Ureter (tissue), 1 donor: ENCODE results near the gene NFX1. TPM values are rescaled to one million over a fixed set of nuclear protein-coding genes. Genes with fewer than 3 reads are reported as not detected.
"Not testable (repeated sequence)": the region's sequence is repeated elsewhere in the genome, so short reads cannot be mapped to it uniquely, and the experiment has no call there.

Experiments used
- DNase-seq: peaks from one replicate; pipeline ENCODE4 v3.0.0-alpha.2; 2020; ENCODE audit warnings: low spot score
- total RNA-seq: library from RNA; stranded (reverse); gene quantifications from one replicate; pipeline ENCODE4 v1.2.4, GENCODE V29; 2023
- donor health status: DM: yes; HTN: yes; CAD: no.

The NFX1 gene
- total RNA-seq, 1 donor from 2014 or later: 50.9 TPM

DNA sequence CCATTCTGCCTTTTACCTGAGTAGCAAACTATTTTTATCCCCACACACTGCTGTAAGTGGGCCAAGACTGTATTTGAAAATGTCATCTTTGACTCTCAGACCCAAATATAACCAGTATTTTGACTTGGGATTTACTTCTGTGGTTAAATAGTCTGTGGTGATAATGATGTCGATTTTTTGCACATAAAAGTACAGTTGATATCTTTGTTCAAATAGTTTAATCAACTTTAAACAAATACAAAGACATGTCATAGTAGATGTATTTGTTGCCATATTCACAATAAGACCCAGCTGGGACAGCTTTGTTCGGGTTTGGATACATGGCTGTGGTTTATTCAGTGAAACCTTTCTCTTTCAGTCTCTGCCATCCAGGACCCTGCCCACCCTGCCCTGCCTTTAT is 20.4 kb downstream of the NFX1 start:
- no peak for DNase-seq

DNA sequence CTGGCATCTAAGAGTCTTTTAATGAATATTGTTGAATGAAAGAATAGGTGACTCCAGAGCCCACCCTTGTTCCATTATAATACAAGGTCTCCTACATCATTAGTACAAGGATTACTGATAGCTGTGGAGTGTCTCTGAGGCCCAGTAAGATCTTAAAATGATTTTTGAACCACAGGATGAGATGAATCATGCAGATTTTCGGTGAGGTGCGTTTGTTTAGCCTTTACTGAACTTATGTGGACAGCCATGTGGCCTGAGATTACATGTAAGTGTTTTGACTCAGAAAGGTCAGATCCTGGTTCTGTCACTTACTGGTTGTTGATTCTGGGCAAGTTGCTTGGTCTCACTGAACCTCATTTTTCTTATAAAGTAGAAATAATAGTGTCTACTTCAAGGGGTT is 21.6 kb downstream of the NFX1 start:
- DNase-seq: no peak

DNA sequence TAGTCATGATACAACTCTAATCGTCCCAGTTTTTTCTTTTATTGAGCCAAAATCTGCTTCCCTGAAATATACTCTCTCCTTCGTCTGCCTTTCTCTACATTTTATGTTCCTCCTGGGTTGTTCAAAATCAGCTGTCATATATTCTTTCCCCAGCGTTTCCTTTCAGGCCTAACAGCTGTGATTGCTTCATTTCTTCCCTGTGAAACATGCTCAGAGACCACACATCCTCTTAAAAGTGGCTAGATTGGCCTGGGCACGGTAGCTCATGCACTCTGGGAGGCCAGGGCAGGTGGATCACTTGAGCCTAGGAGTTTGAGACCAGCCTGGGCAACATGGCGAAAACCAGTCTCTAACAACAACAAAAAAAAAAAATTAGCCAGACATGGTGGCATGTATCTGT is 25.1 kb downstream of the NFX1 start:
- no peak for DNase-seq

DNA sequence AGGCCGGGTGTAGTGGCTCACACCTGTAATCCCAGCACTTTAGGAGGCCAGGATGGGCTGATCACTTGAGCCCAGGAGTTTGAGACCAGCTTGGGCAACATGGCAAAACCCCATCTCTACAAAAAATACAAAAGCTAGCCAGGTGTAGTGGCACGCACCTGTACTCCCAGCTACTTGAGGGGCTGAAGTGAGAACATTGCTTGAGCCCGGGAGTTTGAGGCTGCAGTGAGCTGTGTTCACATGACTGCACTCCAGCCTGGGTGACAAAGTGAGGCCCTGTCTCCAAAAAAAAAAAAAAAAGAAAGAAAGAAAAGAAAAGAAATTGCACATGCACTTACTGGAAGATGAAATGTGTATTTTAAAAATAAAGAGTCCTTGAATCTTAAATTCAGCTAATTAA is 26.8 kb downstream of the NFX1 start:
- not testable (repeated sequence) for DNase-seq

DNA sequence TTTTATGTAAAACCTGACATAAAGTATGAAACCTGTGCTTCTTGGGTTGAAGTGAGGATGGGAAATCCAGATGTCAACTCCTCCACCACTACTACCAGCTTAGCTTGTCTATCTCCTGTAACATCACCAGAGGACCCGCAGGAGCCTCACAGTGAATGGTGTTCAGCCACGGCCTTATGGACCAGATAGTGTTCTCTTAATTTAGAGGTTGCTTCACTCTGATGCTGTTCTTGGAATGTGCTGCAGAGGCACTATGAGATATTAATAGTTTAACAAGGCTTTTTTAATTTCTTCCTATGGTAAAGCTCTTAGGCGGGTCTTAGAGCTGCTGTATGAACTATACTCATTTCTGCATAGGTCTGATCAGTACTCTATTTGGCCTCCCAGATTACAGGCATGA is 27.9 kb downstream of the NFX1 start:
- DNase-seq: no peak

DNA sequence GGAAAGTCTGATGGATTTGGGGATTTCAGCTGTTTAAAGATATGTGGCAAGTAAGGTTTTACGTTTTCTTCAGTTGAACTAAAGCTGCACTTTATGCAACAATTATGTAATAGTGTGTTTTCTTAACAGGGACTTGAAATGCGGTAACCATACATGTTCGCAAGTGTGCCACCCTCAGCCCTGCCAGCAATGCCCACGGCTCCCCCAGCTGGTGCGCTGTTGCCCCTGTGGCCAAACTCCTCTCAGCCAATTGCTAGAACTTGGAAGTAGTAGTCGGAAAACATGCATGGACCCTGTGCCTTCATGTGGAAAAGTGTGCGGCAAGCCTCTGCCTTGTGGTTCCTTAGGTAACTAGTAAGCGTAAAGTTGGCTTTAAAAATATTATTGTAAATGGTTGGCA is 28.5 kb downstream of the NFX1 start:
- DNase-seq: no peak

DNA sequence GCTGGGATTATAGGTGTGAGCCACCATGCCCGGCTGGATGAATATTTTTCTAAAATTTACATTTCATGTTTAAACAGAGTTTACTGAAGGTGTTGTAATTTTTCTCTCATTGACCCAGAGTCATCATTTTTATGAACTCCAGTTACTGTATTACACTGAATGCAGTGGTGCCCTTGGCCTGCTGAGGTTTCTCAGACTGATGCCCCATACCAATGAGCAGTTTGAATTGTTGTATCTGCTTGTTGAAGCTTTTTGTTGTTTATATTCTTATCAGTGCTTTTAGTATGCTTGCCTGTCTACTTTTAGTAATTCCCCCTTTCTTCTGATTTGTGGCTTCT is 29.9 kb downstream of the NFX1 start:
- no peak for DNase-seq

DNA sequence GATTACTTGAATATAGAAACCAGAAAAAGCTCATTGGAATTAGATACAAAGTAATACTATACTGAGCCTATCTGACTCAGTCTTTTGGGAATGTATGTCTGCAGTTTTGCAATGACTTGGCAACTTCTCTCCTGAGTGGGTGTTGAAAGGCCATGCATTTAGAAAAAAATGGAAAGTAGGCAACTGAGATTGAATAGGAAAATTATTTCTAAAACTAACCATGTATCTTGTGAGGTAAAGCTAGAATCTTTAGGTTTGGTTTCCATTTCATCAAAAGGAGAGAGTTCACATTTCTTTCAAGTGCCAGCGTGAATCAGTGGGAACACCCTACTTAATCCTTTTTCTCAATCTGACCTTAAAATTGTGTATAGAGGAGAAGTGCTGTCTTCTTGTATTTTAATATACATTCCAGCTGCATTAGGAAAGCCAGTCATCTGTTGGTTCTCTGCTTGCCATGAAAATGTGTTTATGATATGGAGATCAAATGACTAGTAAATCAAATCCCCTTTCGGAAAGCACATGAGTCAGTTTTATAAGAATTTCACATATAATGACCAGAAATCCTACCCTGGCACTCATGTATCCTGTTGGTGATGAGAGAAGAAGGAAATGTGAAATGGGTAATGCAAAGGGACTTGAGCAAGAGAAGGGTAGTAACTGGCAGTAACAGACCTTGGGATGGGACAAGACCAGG is 30.4 kb downstream of the NFX1 start:
- no peak for DNase-seq

DNA sequence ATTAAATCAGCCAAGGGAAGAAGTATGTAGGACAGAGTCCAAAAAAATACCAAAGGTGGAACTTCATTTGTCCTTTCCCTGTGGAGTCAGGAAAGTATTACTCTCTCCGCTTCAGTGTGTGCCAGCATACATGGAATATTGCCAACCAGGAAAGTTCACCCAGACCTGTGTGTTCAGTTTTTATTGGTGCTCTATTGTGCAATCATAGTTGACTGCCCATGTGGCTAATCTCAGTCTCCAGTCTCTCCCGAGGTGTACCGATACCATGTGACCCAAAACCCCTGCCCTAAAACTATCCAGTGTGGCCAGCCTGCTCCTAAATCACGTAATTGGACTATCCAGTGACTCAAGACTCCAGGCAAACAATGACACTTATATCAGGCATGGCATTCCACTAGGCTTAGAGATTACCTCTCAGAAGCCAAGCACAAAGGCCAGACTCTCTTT is 38.8 kb downstream of the NFX1 start:
- DNase-seq: peak; percentile 87

DNA sequence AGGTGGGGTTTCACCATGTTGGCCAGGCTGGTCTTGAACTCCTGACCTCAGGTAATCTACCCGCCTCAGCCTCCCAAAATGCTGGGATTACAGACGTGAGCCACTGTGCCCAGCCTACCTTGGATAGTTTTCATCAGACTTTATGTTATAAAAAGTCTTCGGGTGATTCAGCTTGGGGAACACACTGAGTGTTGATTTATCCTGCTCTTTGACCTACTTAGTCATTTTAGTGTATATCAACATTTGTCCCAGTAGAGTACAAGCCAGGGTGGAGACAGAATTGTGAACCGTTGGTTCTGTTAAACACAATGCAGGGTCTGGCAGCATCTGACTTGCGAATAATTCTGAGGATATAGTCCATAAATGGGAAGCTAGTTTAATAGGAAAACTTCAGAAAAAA is 39.7 kb downstream of the NFX1 start:
- no peak for DNase-seq

DNA sequence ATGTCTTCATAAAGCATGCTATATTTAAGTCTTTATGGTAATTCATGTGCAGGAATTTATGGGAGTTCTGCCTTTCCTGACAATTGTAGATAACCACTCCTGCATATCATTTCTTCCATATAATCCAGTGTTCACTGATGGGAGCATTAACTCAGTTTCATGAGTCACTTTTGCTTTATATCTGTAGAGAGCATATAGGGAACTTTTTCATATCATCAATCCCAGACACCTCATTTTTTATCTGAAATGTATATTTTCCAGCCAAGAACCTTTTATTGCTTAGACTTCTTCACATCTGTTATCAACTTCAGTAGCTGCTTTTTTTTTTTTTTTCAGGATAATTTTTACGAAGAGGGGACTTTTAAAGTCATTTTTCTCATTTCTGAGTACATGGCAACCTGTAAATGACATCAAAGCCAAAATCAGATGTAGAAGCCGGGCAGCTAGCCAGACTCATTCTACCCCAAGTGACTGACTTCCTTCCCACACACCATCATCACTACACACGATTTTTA is 41.1 kb downstream of the NFX1 start:
- no peak for DNase-seq

DNA sequence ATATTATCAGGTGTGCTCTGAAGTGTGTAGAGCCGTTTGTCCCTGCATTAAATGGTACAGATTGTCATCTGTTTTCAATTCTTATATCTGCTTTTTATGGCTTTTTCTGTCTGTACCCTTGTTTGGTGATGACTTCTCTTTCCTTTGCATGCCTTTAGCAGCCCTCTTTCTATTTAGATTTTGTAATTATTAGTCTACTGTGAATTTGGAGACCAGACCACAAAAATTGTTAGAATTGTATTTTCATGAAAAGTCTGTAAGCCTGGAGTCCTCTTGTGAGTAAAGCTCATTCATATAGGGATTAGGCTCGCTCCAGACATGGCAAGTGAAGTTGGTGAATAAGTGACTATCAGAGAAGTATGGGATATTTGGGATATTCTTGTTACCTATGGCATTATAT is 41.7 kb downstream of the NFX1 start:
- no peak for DNase-seq

DNA sequence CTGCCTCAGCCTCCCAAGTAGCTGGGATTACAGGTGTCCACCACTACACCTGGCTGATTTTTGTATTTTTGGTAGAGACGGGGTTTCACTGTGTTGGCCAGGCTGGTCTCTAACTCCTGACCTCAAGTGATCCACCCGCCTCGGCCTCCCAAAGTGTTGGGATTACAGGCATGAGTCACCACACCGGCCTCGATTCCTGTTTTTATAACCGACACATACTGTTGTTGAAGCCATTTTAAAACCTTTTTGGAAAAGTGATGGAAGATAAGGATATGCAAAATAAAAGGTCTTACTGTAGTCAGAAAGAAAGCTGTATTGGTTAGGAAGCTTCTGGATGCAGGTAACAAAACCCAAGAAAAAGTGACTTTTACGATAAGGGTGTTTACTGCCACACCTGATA is 42.6 kb downstream of the NFX1 start:
- DNase-seq: not testable (repeated sequence)

DNA sequence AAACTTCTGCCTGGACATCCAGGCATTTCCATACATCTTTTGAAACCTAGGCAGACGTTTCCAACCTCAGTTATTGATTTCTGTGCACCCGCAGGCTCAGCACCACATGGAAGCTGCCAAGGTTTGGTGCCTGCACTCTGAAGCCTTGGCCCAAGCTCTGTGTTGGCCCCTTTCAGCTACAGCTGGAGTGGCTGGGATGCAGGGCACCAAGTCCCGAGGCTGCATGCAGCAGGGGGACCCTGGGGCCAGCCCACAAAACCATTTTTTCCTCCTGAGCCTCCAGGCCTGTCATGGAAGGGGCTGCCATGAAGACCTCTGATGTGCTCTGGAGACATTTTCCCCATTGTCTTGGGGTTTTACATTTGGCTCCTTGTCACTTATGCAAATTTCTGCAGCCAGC is 49.9 kb downstream of the NFX1 start:
- DNase-seq: no peak

DNA sequence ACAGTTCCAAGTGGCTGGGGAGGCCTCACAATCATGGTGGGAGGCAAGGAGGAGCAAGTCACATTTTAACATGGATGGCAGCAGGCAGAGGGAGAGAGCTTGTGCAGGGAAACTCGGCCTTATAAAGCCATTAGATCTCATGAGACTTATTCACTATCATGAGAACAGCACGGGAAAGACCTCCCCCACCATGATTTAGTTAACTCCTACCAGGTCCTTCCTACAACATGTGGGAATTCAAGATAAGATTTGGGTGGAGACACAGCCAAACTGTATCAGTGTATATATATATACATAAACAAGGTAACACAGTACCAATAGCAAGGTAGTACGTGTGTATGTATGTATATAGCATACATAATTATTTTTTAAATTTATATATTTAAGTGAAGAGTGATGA is 50.9 kb downstream of the NFX1 start:
- DNase-seq: no peak

DNA sequence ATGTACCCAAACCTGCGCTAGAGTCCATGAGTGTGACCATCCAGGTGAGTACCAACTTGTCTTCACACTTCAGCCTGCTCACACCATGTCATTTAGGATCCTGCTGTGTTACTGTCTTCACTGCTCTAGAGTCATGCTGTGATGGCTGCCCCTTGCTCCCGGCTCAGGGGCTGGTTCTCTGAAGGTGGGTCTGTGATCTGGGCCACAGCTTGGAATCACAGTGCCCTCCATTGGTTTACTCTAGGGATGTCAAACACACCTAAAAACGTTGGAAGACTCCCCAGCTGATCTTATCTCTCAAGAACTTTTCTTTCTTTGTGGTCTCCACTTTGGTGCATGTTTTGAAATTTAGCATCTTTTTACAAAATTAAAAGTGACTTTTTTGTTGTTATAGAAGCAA is 53.8 kb downstream of the NFX1 start:
- DNase-seq: no peak

DNA sequence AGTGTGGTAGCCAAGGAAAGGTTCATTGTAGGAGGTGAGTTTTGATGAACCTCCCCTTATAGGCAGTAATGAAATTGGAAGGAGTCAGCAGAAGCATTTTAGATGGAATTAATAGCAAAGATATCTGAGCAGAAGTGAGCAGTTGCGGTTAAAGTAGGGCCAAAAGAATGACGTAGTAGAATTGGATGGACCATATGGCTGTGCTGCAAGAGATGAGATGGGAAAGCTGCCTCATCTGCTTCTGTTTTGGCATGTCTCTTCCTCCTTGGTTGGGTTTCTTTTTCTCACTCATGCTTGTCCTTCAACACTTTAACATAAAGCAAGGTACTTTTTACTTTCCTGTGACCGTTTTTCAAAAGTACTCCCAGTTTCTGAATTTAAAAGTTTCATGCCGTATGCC is 56.2 kb downstream of the NFX1 start:
- no peak for DNase-seq

DNA sequence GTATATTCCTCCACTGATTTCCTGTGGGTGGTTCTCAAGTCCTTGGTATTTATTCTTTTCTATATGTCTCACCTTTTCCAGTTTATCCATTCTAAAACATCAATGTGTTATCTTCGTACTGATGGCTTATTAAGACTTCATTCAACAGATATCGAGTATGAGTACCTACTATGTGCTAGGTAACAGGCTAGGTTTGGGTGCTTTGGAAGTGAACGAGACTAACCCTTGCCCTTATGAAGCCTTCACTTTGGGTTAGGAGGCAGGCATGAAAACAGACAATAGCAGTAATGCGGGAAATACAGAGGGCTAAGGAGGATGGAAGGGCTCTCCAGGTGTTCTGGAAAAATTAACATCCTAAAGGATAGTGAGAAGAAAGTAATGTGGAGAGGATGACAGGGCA is 58.7 kb downstream of the NFX1 start:
- DNase-seq: no peak

DNA sequence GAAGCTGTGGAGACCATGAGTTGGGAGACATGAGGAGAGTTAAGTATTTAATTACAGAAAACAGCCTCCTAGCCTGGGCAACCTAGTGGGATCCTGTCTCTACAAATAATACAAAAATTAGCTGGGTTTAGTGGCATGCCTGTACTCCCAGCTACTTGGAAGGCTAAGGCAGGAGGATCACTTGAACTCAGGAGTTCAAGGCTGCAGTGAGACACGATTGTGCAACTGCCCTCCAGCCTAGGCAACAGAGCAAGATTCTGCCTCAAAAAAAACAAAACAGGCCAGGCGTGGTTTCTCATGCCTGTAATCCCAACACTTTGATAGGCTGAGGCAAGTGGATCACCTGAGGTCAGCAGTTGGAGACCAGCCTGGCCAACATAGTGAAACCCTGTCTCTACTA is 59.4 kb downstream of the NFX1 start:
- no peak for DNase-seq

DNA sequence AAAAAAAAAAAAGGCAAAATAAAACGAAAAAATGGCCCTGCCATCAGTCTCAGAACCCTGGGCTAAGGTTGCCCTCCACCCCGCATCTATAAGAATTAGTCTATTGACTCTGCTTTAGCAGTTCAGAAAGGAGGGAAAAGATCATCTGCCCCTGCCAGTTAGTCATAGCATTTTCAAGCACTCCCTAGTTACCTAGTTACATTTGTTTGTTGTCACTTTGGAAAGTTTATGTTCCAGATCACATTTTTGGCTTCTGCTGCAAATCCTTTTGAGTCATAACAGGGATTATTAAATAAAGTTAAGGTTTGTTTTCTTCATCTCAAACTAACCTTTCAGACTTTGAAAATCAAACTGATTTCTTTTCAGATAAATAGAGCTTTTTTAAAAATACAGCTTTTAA is 60.0 kb downstream of the NFX1 start:
- no peak for DNase-seq

DNA sequence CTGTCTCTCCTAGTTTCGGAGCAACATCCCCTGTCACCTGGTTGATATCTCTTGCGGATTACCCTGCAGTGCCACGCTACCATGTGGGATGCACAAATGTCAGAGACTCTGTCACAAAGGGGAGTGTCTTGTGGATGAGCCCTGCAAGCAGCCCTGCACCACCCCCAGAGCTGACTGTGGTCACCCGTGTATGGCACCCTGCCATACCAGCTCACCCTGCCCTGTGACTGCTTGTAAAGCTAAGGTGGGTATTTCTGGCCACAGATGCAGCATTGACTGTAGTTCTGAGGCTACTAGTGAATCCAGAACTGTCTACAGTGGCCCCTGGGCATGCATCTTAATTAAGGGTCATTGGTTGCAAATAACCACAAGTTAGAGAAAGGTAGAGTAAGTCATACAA is 61.2 kb downstream of the NFX1 start:
- DNase-seq: no peak

DNA sequence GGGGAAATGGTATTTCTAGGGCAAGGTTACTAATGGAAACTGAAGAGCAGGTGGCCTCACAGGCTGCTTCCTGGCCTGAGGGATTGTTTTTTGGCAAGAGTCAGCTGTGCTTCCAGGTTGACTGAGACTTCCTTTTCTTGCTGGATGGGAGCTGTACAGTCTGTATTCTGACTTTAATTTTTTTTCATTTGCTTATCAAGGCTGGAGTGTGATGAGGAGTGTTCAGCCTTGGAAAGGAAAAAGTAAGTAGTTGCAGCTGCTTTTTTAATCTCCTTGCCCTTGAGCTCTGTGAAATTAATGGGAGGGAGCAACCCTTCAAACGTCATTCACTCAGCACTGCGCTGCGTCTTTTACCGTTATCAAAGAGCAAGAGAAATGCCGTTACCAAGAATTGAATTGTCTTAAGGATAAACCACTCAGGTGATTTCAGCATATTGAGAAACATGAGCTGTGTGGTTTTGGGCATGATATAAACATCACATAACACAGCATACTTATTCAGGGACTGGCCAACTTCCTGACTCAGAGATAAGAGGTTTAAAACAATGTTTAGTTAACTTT is 64.4 kb downstream of the NFX1 start:
- no peak for DNase-seq

DNA sequence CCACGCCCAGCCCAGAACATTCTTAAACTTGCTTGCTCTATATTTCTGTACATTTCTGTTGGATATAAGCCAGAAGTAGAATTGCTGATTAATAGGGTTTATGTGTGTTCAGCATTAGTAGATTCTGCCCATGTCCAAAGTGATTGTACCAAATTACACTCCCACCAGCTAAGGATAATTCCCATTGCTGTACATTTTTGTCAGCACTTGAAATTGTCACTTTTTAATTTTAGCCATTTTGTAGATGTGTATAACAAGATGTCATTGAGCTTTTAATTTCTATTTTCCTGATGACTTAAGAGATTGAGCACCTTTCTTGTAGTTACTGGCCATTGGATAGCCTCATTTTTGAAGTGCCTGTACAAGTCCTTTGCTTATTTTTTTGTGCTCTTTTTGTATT is 65.6 kb downstream of the NFX1 start:
- DNase-seq: no peak

DNA sequence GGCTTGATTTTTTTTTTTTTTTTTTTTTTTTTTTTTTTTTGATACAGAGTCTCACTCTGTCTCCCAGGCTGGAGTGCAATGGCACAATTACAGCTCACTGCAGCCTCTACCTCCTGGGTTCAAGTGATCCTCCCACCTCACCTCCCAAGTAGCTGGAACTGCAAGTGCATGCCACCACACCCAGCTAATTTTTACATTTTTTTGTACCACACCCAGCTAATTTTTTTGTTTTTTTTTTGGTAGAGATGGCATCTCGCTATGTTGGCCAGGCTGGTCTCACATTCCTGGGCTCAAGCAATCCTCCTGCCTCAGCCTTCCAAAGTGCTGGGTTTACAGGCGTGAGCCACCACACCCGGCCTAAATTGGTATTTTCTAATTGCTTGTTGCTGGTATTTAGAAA is 68.3 kb downstream of the NFX1 start:
- DNase-seq: not testable (repeated sequence)
